ENCODE measurements around the gene LKAAEAR1.

Gene LKAAEAR1

DNA sequence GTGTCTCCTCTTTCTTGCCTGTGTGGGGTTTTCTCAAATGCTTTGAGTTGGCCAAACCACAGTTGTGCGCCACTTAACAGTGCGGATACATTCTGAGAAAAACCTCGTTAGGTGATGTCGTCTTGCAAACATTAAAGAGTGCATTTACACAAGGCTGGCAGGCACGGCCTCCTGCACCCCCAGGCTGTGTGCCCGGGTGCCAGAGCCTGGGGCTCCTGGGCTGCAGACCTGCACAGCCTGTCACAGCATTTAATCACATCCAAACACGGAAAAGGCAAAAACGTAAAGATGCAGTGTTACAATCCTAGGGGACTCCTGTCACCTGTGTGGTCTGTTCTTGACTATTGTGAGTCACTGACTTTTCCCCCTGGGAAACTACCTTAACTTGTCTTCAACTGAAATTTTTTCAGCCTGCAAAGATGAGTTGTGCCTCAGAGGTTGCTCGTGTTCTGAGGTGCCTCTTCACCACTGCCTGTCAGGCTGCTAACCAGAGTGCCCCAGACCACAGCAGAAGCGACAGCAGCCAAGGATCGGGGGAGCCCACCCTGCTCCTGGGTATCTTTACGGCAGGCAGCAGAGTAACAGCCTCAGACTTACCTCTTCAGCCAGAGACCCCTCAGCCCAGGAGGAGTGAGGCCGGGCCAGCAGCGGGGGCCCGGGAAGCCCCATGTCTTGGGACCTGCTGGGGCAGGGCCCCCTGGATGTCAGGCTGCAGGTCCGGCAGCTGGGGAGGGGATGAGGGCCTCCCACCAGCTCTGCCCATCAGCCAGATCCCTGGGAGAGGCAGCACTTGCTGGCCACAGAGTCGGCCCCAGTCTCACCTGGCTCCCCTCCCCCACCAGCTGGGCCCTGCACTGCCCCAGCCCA, 48.9 kb downstream of the LKAAEAR1 start:
- intact Hi-C loops (cut with DNase I): no loop called here
- no peak for DNase-seq

- intact Hi-C loops (cut with DNase I): no loop called here
- no peak for DNase-seq
Observed at GRCh38 chr20:64033981-64034493, 50.2 kb downstream of the LKAAEAR1 start.
